22Rv1 (cell line): ENCODE data around the gene PTK6.

Source experiments
- ZFX ChIP-seq: fragments of 450-650 bp; IDR thresholded peaks from 2 replicates; pipeline ENCODE4 v1.6.1; 2017; ENCODE audit warnings: antibody characterized with exemption, borderline replicate concordance
- TF ChIP-seq, protein P1 (sequence below): fragments of 450-650 bp; IDR thresholded peaks from 2 replicates; pipeline ENCODE4 v1.5.1; 2017; ENCODE audit warnings: mild to moderate bottlenecking

DNA sequence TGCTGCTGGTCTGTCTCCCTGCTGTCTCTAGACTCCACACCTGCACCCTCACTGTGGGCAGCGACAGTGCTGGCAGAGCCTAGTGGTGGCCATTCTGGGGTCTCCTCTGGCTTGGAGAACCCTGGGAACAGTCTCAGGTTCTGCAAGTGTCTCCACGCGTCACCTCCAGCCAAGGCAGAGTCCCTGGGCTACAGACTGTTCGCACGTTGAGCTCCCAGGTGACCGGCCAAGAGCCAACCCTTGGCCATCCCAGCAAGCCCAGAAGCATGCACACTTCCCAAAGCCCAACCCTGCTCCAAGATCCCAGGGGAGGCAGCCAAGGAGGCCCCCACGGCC lies 43.1 kb downstream of the PTK6 start:
- TF ChIP-seq, protein P1, sequence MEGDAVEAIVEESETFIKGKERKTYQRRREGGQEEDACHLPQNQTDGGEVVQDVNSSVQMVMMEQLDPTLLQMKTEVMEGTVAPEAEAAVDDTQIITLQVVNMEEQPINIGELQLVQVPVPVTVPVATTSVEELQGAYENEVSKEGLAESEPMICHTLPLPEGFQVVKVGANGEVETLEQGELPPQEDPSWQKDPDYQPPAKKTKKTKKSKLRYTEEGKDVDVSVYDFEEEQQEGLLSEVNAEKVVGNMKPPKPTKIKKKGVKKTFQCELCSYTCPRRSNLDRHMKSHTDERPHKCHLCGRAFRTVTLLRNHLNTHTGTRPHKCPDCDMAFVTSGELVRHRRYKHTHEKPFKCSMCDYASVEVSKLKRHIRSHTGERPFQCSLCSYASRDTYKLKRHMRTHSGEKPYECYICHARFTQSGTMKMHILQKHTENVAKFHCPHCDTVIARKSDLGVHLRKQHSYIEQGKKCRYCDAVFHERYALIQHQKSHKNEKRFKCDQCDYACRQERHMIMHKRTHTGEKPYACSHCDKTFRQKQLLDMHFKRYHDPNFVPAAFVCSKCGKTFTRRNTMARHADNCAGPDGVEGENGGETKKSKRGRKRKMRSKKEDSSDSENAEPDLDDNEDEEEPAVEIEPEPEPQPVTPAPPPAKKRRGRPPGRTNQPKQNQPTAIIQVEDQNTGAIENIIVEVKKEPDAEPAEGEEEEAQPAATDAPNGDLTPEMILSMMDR: no peak
- no peak for TF ChIP-seq ZFX
